GM21737 (cell line): ENCODE data around the gene PEX12.
"Not testable (repeated sequence)": the region's sequence is repeated elsewhere in the genome, so short reads cannot be mapped to it uniquely, and the experiment has no call there.

ENCODE experiments used
- ATAC-seq: cut with Tn5 transposase; IDR thresholded peaks from one replicate; pipeline ENCODE4 v1.9.1; 2021; ENCODE audit warnings: mild to moderate bottlenecking, moderate library complexity; ENCODE audit not compliant: unreplicated experiment

PEX12 gene

GRCh38 chr17:35578929-35579432, 610 bp upstream of the PEX12 start:
- ATAC-seq: no peak

GRCh38 chr17:35577830-35578196, 558 bp downstream of the PEX12 start:
- no peak for ATAC-seq

- ATAC-seq: no peak
Observed at GRCh38 chr17:35575759-35576158, 2.6 kb downstream of the PEX12 start.

- ATAC-seq: no peak
Observed at GRCh38 chr17:35569405-35569804, 9.0 kb downstream of the PEX12 start.

GRCh38 chr17:35568561-35568960, 9.8 kb downstream of the PEX12 start:
- ATAC-seq: no peak

- no peak for ATAC-seq
Observed at GRCh38 chr17:35566968-35567367, 11.4 kb downstream of the PEX12 start.

GRCh38 chr17:35563181-35563580, 15.2 kb downstream of the PEX12 start:
- ATAC-seq: not testable (repeated sequence)

- no peak for ATAC-seq
Observed at GRCh38 chr17:35560703-35561102, 17.7 kb downstream of the PEX12 start, which contains the start of gene SLFN14. SLFN14 (minus strand) TSS chr17:35560819; CDS start chr17:35558062, 2,757 bp downstream.

- no peak for ATAC-seq
Observed at GRCh38 chr17:35559495-35560210, 18.7 kb downstream of the PEX12 start.

GRCh38 chr17:35557353-35557752, 21.0 kb downstream of the PEX12 start:
- ATAC-seq: no peak

GRCh38 chr17:35555691-35556090, 22.7 kb downstream of the PEX12 start:
- ATAC-seq: no peak

- no peak for ATAC-seq
Observed at GRCh38 chr17:35554668-35555067, 23.7 kb downstream of the PEX12 start.

- no peak for ATAC-seq
Observed at GRCh38 chr17:35553310-35553709, 25.1 kb downstream of the PEX12 start.

GRCh38 chr17:35548978-35549377, 29.4 kb downstream of the PEX12 start:
- ATAC-seq: no peak

- ATAC-seq: no peak
Observed at GRCh38 chr17:35548208-35548810, 30.1 kb downstream of the PEX12 start.

GRCh38 chr17:35546487-35546886, 31.9 kb downstream of the PEX12 start:
- ATAC-seq: no peak

- ATAC-seq: no peak
Observed at GRCh38 chr17:35545150-35545549, 33.2 kb downstream of the PEX12 start.

GRCh38 chr17:35543856-35544255, 34.5 kb downstream of the PEX12 start:
- no peak for ATAC-seq

GRCh38 chr17:35542990-35543389, 35.4 kb downstream of the PEX12 start:
- no peak for ATAC-seq

- ATAC-seq: no peak
Observed at GRCh38 chr17:35541434-35541833, 36.9 kb downstream of the PEX12 start.

GRCh38 chr17:35540589-35541404, 37.6 kb downstream of the PEX12 start:
- ATAC-seq: no peak

- no peak for ATAC-seq
Observed at GRCh38 chr17:35539659-35540026, 38.7 kb downstream of the PEX12 start.
